CD4-positive, CD25-positive, alpha-beta regulatory T cell (primary cell): ENCODE measurements around the gene SBK2. TPM values are rescaled to one million over a fixed set of nuclear protein-coding genes. Genes with fewer than 3 reads are reported as not detected.
"Not testable (repeated sequence)": the region's sequence is repeated elsewhere in the genome, so short reads cannot be mapped to it uniquely, and the experiment has no call there.

Experiments
- ATAC-seq, 2 donors: fragments of 150-1000 bp; cut with Tn5 transposase; one replicate each; pipeline ENCODE4 v1.10.0; 2021; ENCODE audit warnings: low read depth in 2 of 2, moderate number of reproducible peaks in 2 of 2, moderate library complexity in 1 of 2
- DNase-seq, 3 donors: peaks; one replicate each; pipeline versions ENCODE4 v3.0.0 to v3.0.0-alpha.2; 2012 to 2022; ENCODE audit warnings: mixed read lengths in 1 of 3
- H3K27ac ChIP-seq: one replicate; pipeline ENCODE4 v1.7.0; 2013; ENCODE audit warnings: mild to moderate bottlenecking, low read length; ENCODE audit not compliant: insufficient read depth, poor library complexity, severe bottlenecking
- H3K27me3 ChIP-seq: one replicate; pipeline ENCODE4 v1.7.0; 2013; ENCODE audit warnings: low read length; ENCODE audit not compliant: control insufficient read depth, insufficient read depth
- H3K36me3 ChIP-seq: one replicate; pipeline ENCODE4 v1.7.0; 2013; ENCODE audit warnings: mild to moderate bottlenecking, low read length, moderate library complexity; ENCODE audit not compliant: control insufficient read depth, insufficient read depth
- H3K4me1 ChIP-seq: 2 replicates; pipeline ENCODE4 v1.7.0; 2013; ENCODE audit warnings: mild to moderate bottlenecking, low read length; ENCODE audit not compliant: insufficient read depth, control insufficient read depth, poor library complexity, severe bottlenecking
- H3K4me3 ChIP-seq: one replicate; pipeline ENCODE4 v1.7.0; 2013; ENCODE audit warnings: low read depth, mild to moderate bottlenecking, low read length, moderate library complexity
- H3K9me3 ChIP-seq, 2 experiments: 1 replicate in 1 of 2; 2 replicates in 1 of 2; pipeline ENCODE4 v1.7.0; 2013; ENCODE audit warnings: low read length in 2 of 2, mild to moderate bottlenecking in 1 of 2, moderate library complexity in 1 of 2; ENCODE audit not compliant: control insufficient read depth in 2 of 2
- H3K27ac Mint-ChIP-seq, 3 donors: one replicate each; pipeline ENCODE4 v1.8.0; 2020 to 2022; ENCODE audit warnings: mild to moderate bottlenecking in 3 of 3, mixed read lengths in 3 of 3, moderate library complexity in 2 of 3
- H3K27me3 Mint-ChIP-seq: one replicate; pipeline ENCODE4 v1.8.0; 2022; ENCODE audit warnings: mild to moderate bottlenecking, mixed read lengths
- H3K36me3 Mint-ChIP-seq: one replicate; pipeline ENCODE4 v1.8.0; 2020; ENCODE audit warnings: mixed read lengths
- H3K4me1 Mint-ChIP-seq, 4 donors: one replicate each; pipeline ENCODE4 v1.8.0; 2020 to 2022; ENCODE audit warnings: mixed read lengths in 4 of 4, mild to moderate bottlenecking in 1 of 4
- H3K4me3 Mint-ChIP-seq, 4 donors: one replicate each; pipeline ENCODE4 v1.8.0; 2020 to 2022; ENCODE audit warnings: mild to moderate bottlenecking in 4 of 4, mixed read lengths in 4 of 4, moderate library complexity in 3 of 4
- H3K9me3 Mint-ChIP-seq, 7 donors: one replicate each; pipeline ENCODE4 v1.8.0; 2020 to 2022; ENCODE audit warnings: mixed read lengths in 7 of 7, mild to moderate bottlenecking in 3 of 7, moderate library complexity in 2 of 7
- polyA plus RNA-seq, 4 donors: library from polyadenylated mRNA; unstranded; fragments of 300-500 nt; fragmentation: Illumina TruSeq; gene quantifications; one replicate each; pipeline ENCODE4 v1.2.3, GENCODE V29; 2021
- total RNA-seq: library from RNA; stranded (reverse); gene quantifications from one replicate; pipeline ENCODE4 v1.2.3, GENCODE V29; 2022

SBK2 gene
- total and polyA plus RNA-seq, 5 donors from 2014 or later: not detected

GRCh38 chr19:55500368-55500952 lies 36.5 kb downstream of the SBK2 start:
- Mint-ChIP-seq H3K36me3 (peaks cover 4% of the 10 kb centered on the region), H3K4me3 (peak overlapping the region in 1 of 4 donors; percentile 54), H3K9me3 (no peaks in the 10 kb centered on the region), H3K27me3 (peaks cover 8% of the 10 kb centered on the region), H3K4me1 (peaks cover 0 to 17% (median 7%) of the 10 kb centered on the region in 4 donors), H3K27ac (no peak overlapping the region)
- Histone ChIP-seq H3K27me3 (no peaks in the 10 kb centered on the region), H3K36me3 (no peaks in the 10 kb centered on the region), H3K27ac (no peak overlapping the region), H3K9me3 (no peaks in the 10 kb centered on the region), H3K4me1 (peaks cover 11% of the 10 kb centered on the region), H3K4me3 (no peak overlapping the region)
- DNase-seq (no peak), ATAC-seq (no peak)

GRCh38 chr19:55498246-55498840 lies 38.6 kb downstream of the SBK2 start:
- H3K36me3 ChIP-seq: no peaks in the 10 kb centered on the region
- H3K27ac Mint-ChIP-seq: no peak overlapping the region

GRCh38 chr19:55497763-55498162 lies 39.2 kb downstream of the SBK2 start:
- H3K4me1 Mint-ChIP-seq: peaks cover 0 to 11% (median 3%) of the 10 kb centered on the region in 4 donors
- no peak for ATAC-seq
- no peak for DNase-seq

More at GRCh38 chr19:55498246-55498840, 38.6 kb downstream of the SBK2 start:
- Mint-ChIP-seq H3K4me1 (peaks cover 0 to 14% (median 3%) of the 10 kb centered on the region in 4 donors), H3K27me3 (no peaks in the 10 kb centered on the region), H3K9me3 (no peaks in the 10 kb centered on the region), H3K36me3 (peaks cover 4% of the 10 kb centered on the region), H3K4me3 (no peak overlapping the region)
- Histone ChIP-seq H3K4me3 (no peak overlapping the region), H3K4me1 (peaks cover 1% of the 10 kb centered on the region), H3K27ac (no peak overlapping the region), H3K9me3 (no peaks in the 10 kb centered on the region), H3K27me3 (no peaks in the 10 kb centered on the region)
- ATAC-seq (no peak), DNase-seq (no peak)

GRCh38 chr19:55496820-55497219 lies 40.1 kb downstream of the SBK2 start:
- not testable (repeated sequence) for H3K27ac ChIP-seq, H3K9me3 ChIP-seq, H3K4me3 Mint-ChIP-seq, H3K27ac Mint-ChIP-seq, H3K27me3 ChIP-seq, H3K36me3 Mint-ChIP-seq, H3K9me3 Mint-ChIP-seq, H3K36me3 ChIP-seq, H3K4me1 Mint-ChIP-seq, H3K27me3 Mint-ChIP-seq, ATAC-seq, DNase-seq, H3K4me1 ChIP-seq, H3K4me3 ChIP-seq

More at GRCh38 chr19:55497763-55498162, 39.2 kb downstream of the SBK2 start:
- no peaks in the 10 kb centered on the region for H3K27me3 ChIP-seq
- Mint-ChIP-seq H3K27ac (peak overlapping the region in 1 of 3 donors; percentile 44), H3K9me3 (no peaks in the 10 kb centered on the region), H3K27me3 (no peaks in the 10 kb centered on the region), H3K36me3 (peaks cover 4% of the 10 kb centered on the region), H3K4me3 (no peak overlapping the region)
- no peaks in the 10 kb centered on the region for H3K4me1 ChIP-seq
- no peaks in the 10 kb centered on the region for H3K36me3 ChIP-seq
- no peaks in the 10 kb centered on the region for H3K9me3 ChIP-seq
- no peak overlapping the region for H3K27ac ChIP-seq
- no peak overlapping the region for H3K4me3 ChIP-seq

- Histone ChIP-seq H3K27me3 (no peaks in the 10 kb centered on the region), H3K27ac (no peak overlapping the region), H3K4me1 (no peaks in the 10 kb centered on the region), H3K4me3 (no peak overlapping the region), H3K36me3 (no peaks in the 10 kb centered on the region), H3K9me3 (no peaks in the 10 kb centered on the region)
- no peaks in the 10 kb centered on the region for H3K27me3 Mint-ChIP-seq
- no peak overlapping the region for H3K4me3 Mint-ChIP-seq
- peak overlapping the region in 1 of 3 donors; percentile 59 for H3K27ac Mint-ChIP-seq
- DNase-seq (no peak), ATAC-seq (no peak)
- peaks cover 0 to 6% (median 0%) of the 10 kb centered on the region in 4 donors for H3K4me1 Mint-ChIP-seq
- H3K36me3 Mint-ChIP-seq: peaks cover 4% of the 10 kb centered on the region
- no peaks in the 10 kb centered on the region for H3K9me3 Mint-ChIP-seq
Observed at GRCh38 chr19:55495646-55496349, 41.1 kb downstream of the SBK2 start.

- Mint-ChIP-seq H3K36me3 (peaks cover 4% of the 10 kb centered on the region), H3K4me3 (peak overlapping the region; percentile 19 to 91 (median 74)), H3K9me3 (no peaks in the 10 kb centered on the region), H3K4me1 (peaks cover 0 to 6% (median 0%) of the 10 kb centered on the region in 4 donors), H3K27ac (no peak overlapping the region), H3K27me3 (no peaks in the 10 kb centered on the region)
- Histone ChIP-seq H3K27ac (no peak overlapping the region), H3K9me3 (no peaks in the 10 kb centered on the region), H3K27me3 (no peaks in the 10 kb centered on the region), H3K36me3 (no peaks in the 10 kb centered on the region), H3K4me3 (no peak overlapping the region), H3K4me1 (no peaks in the 10 kb centered on the region)
- peak; percentile 31 for ATAC-seq
- DNase-seq: no peak
Observed at GRCh38 chr19:55494172-55494761, 42.7 kb downstream of the SBK2 start.

GRCh38 chr19:55493645-55494171 lies 43.2 kb downstream of the SBK2 start:
- H3K4me3 ChIP-seq: no peak overlapping the region
- ATAC-seq: no peak
- Mint-ChIP-seq H3K4me1 (peaks cover 0 to 6% (median 0%) of the 10 kb centered on the region in 4 donors), H3K27me3 (no peaks in the 10 kb centered on the region), H3K9me3 (no peaks in the 10 kb centered on the region), H3K27ac (no peak overlapping the region), H3K4me3 (no peak overlapping the region), H3K36me3 (peaks cover 4% of the 10 kb centered on the region)
- H3K4me1 ChIP-seq: no peaks in the 10 kb centered on the region
- H3K27me3 ChIP-seq: no peaks in the 10 kb centered on the region
- no peak overlapping the region for H3K27ac ChIP-seq
- no peaks in the 10 kb centered on the region for H3K9me3 ChIP-seq
- no peak for DNase-seq
- no peaks in the 10 kb centered on the region for H3K36me3 ChIP-seq
